Mesodermal cell (in vitro differentiated cells): Measurements from ENCODE around the gene CLIC1. TPM values are rescaled to one million over a fixed set of nuclear protein-coding genes. Genes with fewer than 3 reads are reported as not detected.

Experiments used
- H3K27ac ChIP-seq: 2 replicates; pipeline ENCODE4 v1.7.0; 2013; ENCODE audit warnings: mild to moderate bottlenecking, low read depth, low read length, moderate library complexity; ENCODE audit not compliant: severe bottlenecking
- H3K36me3 ChIP-seq: 2 replicates; pipeline ENCODE4 v1.7.1; 2013; ENCODE audit warnings: mild to moderate bottlenecking, low read length, moderate library complexity; ENCODE audit not compliant: control insufficient read depth, insufficient read depth
- H3K4me1 ChIP-seq: one replicate; pipeline ENCODE4 v1.7.1; 2013; ENCODE audit warnings: mild to moderate bottlenecking, low read length; ENCODE audit not compliant: insufficient read depth, control insufficient read depth, poor library complexity, severe bottlenecking
- H3K4me3 ChIP-seq: 2 replicates; pipeline ENCODE4 v1.7.0; 2013; ENCODE audit warnings: low read length, control low read depth, mild to moderate bottlenecking; ENCODE audit not compliant: insufficient read depth, poor library complexity, severe bottlenecking; ENCODE audit errors: extremely low read depth
- H3K9me3 ChIP-seq: 2 replicates; pipeline ENCODE4 v1.7.1; 2013; ENCODE audit warnings: mild to moderate bottlenecking, low read length, moderate library complexity; ENCODE audit not compliant: control insufficient read depth
- WGBS, 2 experiments: methylation state at CpG; one replicate each; pipeline ENCODE4 v1.1.5; 2013; ENCODE audit warnings: missing lambda C conversion rate in 2 of 2; ENCODE audit not compliant: insufficient coverage in 2 of 2; 5-methylcytosine and 5-hydroxymethylcytosine counted together
- polyA plus RNA-seq, 2 experiments: library from polyadenylated mRNA; stranded (reverse); fragments of 50-300 nt; gene quantifications; one replicate each; pipeline ENCODE4 v1.2.3, GENCODE V29; 2013

Gene CLIC1
- polyA plus RNA-seq (2013, experiment 1 of 2): 774 TPM
- 678 TPM for polyA plus RNA-seq (2013, experiment 2 of 2)

GRCh38 chr6:31736021-31736767, at the start of gene CLIC1:
TSS of gene CLIC1 (minus strand) at chr6:31736530. CDS start at chr6:31736300, 230 bp downstream.
- Histone ChIP-seq H3K4me1 (peaks cover 53% of the 10 kb centered on the region), H3K9me3 (no peaks in the 10 kb centered on the region), H3K36me3 (peaks cover 38% of the 10 kb centered on the region), H3K27ac (peak within 1 kb of the TSS; percentile 98), H3K4me3 (peak within 1 kb of the TSS; percentile 98)
- WGBS, 2 experiments: 0% methylated on average over 1 to 9 of the region's 24 CpGs

DNA sequence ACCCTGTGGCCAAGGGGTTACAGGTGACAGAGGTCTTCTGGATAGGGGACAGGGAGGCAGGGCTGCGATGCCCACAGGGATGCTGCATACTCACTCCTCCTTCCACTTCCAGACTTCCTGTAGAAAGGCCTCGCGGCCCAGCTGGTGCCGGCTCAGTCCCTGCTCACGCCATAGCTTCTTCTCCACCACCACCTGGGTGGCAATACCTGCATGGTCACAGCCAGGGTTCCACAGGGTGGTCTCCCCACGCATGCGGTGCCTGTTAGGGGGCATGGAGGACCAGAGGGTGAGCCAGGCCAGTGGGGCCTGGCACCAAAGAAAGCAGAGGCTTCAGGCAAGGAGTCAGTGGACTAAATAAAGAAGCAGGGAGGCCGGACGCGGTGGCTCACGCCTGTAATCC, 49.1 kb upstream of the CLIC1 start:
- Histone ChIP-seq H3K4me1 (no peaks in the 10 kb centered on the region), H3K4me3 (no peak overlapping the region), H3K9me3 (no peaks in the 10 kb centered on the region), H3K36me3 (peaks cover 88% of the 10 kb centered on the region), H3K27ac (no peak overlapping the region)
- WGBS, 2 experiments: 88 to 98% methylated on average over 6 to 8 of the region's 11 CpGs

- 92 to 93% methylated on average over 11 to 12 of the region's 15 CpGs for WGBS, 2 experiments
- H3K36me3 ChIP-seq: peaks cover 86% of the 10 kb centered on the region
- no peak overlapping the region for H3K27ac ChIP-seq
- no peaks in the 10 kb centered on the region for H3K9me3 ChIP-seq
- H3K4me1 ChIP-seq: no peaks in the 10 kb centered on the region
- no peak overlapping the region for H3K4me3 ChIP-seq
Observed at GRCh38 chr6:31784098-31784925, 48.0 kb upstream of the CLIC1 start.

GRCh38 chr6:31782126-31782855, 46.0 kb upstream of the CLIC1 start:
- peaks cover 84% of the 10 kb centered on the region for H3K36me3 ChIP-seq
- 95 to 96% methylated on average over 32 of the region's 32 CpGs for WGBS, 2 experiments
- no peaks in the 10 kb centered on the region for H3K9me3 ChIP-seq
- no peak overlapping the region for H3K27ac ChIP-seq
- H3K4me1 ChIP-seq: peaks cover 3% of the 10 kb centered on the region
- H3K4me3 ChIP-seq: no peak overlapping the region

- Histone ChIP-seq H3K9me3 (no peaks in the 10 kb centered on the region), H3K27ac (no peak overlapping the region), H3K4me1 (peaks cover 11% of the 10 kb centered on the region), H3K36me3 (peaks cover 76% of the 10 kb centered on the region), H3K4me3 (no peak overlapping the region)
- WGBS, 2 experiments: 93 to 97% methylated on average over 15 to 17 of the region's 23 CpGs
Observed at GRCh38 chr6:31781244-31782125, 45.2 kb upstream of the CLIC1 start.

DNA sequence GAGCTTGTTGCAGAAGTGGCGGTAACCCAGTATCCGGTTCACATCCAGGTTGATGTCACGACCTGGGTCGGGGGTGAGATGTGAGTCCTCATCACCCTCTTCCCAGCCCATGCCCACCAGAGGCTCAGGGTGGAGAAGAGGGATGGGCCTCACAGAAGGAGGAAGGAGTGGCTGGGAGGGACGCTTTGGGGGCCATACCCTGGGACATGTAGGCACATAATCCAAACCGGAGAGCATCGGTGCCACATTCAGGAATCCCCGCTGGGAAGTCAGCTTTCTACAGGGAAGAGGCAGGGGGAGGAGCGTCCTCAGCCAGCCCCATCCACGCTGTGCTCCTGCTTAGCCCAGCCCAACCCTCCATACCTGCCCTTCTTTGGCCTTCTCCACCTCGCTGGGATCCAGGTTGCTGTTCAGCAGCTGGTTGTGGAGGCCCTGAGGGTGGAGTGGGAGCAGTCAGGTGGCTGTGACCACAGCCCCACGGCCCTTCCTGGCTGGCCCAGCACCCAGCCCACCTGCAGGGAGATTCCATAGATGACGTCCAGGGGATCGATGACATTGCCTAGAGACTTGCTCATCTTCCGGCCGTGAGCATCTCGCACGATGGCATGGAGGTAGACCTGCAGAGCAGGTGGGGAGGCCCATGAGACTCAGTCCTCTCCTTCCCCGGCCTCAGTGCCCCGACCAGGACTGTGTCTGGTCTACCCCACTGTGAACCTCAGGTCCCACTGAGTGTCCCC, 44.3 kb upstream of the CLIC1 start:
- Histone ChIP-seq H3K4me1 (peaks cover 12% of the 10 kb centered on the region), H3K36me3 (peaks cover 69% of the 10 kb centered on the region), H3K27ac (no peak overlapping the region), H3K9me3 (no peaks in the 10 kb centered on the region), H3K4me3 (no peak overlapping the region)
- 93 to 94% methylated on average over 13 to 18 of the region's 20 CpGs for WGBS, 2 experiments

DNA sequence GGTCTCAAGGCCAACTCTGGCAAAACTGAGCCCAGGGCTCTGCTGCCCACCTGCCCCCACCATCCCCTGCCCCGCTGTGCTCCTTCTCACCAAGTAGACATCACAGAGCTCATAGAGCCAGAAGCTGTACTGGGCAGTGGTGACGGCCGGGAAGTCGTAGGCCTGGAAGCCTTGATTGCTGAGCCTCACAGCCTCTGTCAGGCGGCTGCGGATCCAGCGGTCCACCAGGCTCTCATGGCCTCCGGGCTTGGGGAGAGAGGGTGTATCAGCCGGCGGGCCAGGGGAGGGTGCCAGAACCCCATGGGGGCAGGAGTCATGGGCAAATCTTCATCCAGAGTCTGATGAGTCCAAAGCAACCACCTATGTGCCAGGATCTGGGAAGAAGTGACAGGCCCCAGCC, 43.6 kb upstream of the CLIC1 start:
- peaks cover 62% of the 10 kb centered on the region for H3K36me3 ChIP-seq
- H3K9me3 ChIP-seq: no peaks in the 10 kb centered on the region
- WGBS, 2 experiments: 94 to 97% methylated on average over 8 to 10 of the region's 10 CpGs

GRCh38 chr6:31778999-31779885, 42.9 kb upstream of the CLIC1 start:
- Histone ChIP-seq H3K36me3 (peaks cover 55% of the 10 kb centered on the region), H3K4me3 (no peak overlapping the region), H3K4me1 (peaks cover 12% of the 10 kb centered on the region), H3K9me3 (no peaks in the 10 kb centered on the region), H3K27ac (no peak overlapping the region)
- 94 to 96% methylated on average over 29 to 32 of the region's 43 CpGs for WGBS, 2 experiments

More for the DNA sequence above, 43.6 kb upstream of the CLIC1 start:
- H3K27ac ChIP-seq: no peak overlapping the region
- no peak overlapping the region for H3K4me3 ChIP-seq
- peaks cover 12% of the 10 kb centered on the region for H3K4me1 ChIP-seq

DNA sequence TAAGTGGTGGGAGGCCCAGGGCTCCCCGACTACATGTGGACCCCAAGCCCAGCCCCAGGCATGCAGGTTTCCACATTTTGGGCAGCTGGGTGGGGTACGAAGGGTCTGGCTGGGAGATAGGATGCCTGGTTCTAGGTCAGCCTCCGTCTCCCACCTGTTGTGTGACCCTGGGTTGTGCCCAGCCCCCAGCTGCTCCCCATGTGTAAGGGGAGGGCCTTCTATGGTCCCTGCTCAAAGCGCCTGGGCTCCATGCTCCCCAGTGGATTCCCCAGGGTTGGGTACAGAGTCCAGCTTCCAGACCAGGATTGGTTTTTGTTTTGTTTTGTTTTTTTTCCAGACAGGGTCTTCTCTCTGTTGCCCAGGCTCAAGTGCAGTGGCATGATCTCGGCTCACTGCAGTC, 41.9 kb upstream of the CLIC1 start:
- peaks cover 12% of the 10 kb centered on the region for H3K4me1 ChIP-seq
- H3K4me3 ChIP-seq: no peak overlapping the region
- WGBS, 2 experiments: 100% methylated on average over 4 of the region's 5 CpGs
- no peaks in the 10 kb centered on the region for H3K9me3 ChIP-seq
- H3K27ac ChIP-seq: no peak overlapping the region
- peaks cover 48% of the 10 kb centered on the region for H3K36me3 ChIP-seq
